Muscle of arm (tissue), 12 donors: ENCODE results near the gene PMIS2. TPM values are rescaled to one million over a fixed set of nuclear protein-coding genes. Genes with fewer than 3 reads are reported as not detected.

Source experiments
- DNase-seq: peaks from one replicate; pipeline ENCODE4 v3.0.0-alpha.2; 2013
- polyA plus RNA-seq, 12 donors: library from polyadenylated mRNA; unstranded; fragments of 120-200 nt; gene quantifications; one replicate each; pipeline ENCODE4 v1.2.1, GENCODE V29; 2013; ENCODE audit not compliant: insufficient read length in 12 of 12

PMIS2 gene
- polyA plus RNA-seq, 12 donors = not detected

GRCh38 chr19:35556025-35556590, 29.9 kb upstream of the PMIS2 start:
- no peak for DNase-seq

GRCh38 chr19:35556846-35557538, 29.0 kb upstream of the PMIS2 start:
- DNase-seq = no peak

GRCh38 chr19:35557539-35558399, 28.2 kb upstream of the PMIS2 start:
- DNase-seq = peak; percentile 16

DNA sequence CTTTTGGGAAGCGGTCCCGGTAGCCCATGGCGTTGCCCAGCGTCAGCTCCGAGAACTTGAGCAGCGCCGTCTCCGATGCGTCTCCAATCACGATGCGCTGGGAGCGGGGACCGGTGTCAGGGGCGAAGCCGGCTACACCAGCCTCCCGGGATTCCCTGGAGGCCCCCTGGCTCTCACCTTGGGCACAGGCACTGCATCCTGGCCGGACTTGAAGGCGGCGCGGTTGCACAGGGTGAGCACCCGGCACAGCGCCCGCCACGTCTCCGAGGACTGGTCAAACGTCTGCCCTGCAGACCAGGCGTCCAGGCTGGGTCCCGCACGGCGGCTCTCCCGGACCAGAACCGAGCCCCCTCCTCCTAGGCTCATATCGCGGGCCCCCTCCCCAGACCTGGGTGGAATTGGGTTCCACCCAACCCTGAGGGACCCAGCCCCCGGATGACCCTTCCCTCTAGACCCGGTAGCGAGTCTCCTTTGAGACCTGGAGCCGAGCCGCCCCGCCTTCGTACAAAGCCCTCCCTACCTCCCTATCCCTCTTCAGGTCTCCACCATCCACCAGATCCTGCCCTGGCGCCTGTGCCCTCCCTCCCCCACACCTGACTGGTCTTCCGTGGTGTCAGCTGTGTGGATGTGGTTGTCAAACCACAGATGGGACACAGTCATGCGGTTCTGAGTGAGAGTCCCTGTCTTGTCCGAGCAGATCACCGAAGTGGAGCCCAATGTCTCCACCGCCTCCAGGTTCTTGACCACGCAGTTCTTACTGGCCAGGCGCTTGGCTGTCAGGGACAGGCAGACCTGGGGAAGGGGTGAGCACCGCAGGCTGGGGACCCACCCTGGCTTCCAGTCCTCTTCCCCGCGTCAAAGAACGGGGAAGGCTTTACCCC, 27.3 kb upstream of the PMIS2 start:
- no peak for DNase-seq

- no peak for DNase-seq
Measured at GRCh38 chr19:35559281-35559659, 26.7 kb upstream of the PMIS2 start.

DNA sequence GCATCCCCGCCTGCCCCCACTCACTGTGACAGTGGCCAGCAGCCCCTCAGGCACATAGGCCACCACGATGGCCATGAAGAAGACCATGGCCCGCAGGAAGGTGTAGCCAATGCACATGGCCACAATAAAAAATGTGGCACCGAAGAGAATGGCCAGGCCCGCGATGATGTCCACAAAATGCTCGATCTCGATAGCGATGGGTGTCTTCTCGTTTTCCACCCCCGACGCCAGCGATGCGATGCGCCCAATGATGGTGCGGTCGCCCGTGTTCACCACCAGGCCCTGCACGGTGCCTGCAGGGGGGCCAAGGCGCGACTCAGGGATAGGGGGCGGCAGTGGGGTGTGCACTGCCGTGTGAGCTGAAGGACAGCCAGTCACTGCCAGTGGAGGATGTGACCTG, 26.2 kb upstream of the PMIS2 start:
- DNase-seq = no peak

GRCh38 chr19:35560271-35560670, 25.7 kb upstream of the PMIS2 start:
- no peak for DNase-seq

GRCh38 chr19:35560677-35561076, 25.3 kb upstream of the PMIS2 start:
- no peak for DNase-seq

GRCh38 chr19:35561436-35561835, 24.5 kb upstream of the PMIS2 start:
- DNase-seq = no peak

DNA sequence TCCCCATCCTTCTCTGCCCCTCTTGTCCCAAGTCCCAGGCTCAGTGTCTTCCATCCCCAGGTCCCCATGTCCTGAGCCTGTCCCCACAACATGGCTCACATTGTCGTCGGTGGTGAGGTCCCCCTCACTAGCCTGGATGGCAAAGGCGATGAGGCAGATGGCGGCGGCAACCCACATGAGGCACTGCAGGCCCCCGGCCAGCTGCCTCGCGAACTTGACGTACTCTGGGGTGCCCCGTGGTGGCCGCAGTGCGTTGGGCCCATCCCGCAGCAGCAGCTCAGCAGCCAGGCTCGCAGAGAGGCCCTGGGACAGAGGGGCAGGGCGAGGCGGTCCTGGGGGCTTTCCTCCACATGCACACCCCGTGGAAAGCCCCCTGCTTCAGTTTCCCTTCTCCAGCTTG, 23.6 kb upstream of the PMIS2 start:
- no peak for DNase-seq

GRCh38 chr19:35562776-35563175, 23.2 kb upstream of the PMIS2 start:
- no peak for DNase-seq

GRCh38 chr19:35563207-35563829, 22.7 kb upstream of the PMIS2 start, which contains the start of gene ATP4A:
ATP4A (minus strand) TSS chr19:35563658; CDS start chr19:35563629, 29 bp downstream.
- no peak for DNase-seq

DNA sequence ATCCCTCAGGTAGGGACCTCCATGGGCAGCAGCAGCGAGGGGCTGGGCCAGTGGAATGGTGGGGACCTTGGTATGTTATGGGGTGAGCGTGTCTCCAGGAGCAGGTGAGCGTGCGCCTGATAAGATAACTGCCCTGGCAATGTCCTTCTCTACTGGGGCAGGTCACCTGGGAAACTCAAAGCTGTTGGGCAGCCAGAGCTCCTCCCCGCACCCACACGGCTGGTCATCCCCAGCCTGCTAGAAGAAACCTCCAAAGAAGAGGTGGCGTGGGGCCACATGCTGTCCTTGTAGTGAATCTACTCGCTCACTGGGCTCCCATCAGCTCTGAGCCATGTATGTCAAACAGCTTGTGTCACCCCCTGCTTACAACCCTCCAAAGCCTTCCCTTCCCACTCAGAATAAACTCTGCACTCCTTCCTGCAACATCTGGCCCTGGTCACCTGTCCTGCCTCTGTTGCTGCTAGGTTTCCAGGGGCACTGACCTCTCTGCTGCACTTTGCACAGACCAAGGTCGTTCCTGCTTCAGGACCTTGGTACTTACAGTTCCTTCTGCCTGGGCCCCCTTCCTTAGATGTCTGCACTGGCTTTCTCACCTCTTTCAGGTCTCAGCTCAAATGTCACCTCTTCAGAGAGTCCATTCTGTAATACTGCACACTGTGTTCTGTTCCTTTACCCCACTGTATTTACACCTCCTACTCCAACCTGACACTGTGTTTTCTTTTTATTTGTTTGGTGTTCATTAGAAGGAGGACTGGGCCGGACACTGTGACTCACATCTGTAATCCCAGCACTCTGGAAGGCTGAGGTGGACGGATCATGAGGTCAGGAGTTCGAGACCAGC, 20.7 kb upstream of the PMIS2 start:
- no peak for DNase-seq

- no peak for DNase-seq
Measured at GRCh38 chr19:35566738-35567137, 19.2 kb upstream of the PMIS2 start.

GRCh38 chr19:35569281-35569781, 16.6 kb upstream of the PMIS2 start:
- DNase-seq = no peak

- DNase-seq = no peak
Measured at GRCh38 chr19:35571406-35571965, 14.5 kb upstream of the PMIS2 start.

GRCh38 chr19:35577918-35578317, 8.1 kb upstream of the PMIS2 start:
- no peak for DNase-seq

GRCh38 chr19:35578707-35579106, 7.3 kb upstream of the PMIS2 start:
- no peak for DNase-seq

- no peak for DNase-seq
Measured at GRCh38 chr19:35582760-35583159, 3.2 kb upstream of the PMIS2 start.

GRCh38 chr19:35587321-35587720, 1.3 kb downstream of the PMIS2 start:
- DNase-seq = no peak
